ENCODE data around the gene RAD50. TPM values are rescaled to one million over a fixed set of nuclear protein-coding genes. Genes with fewer than 3 reads are reported as not detected.
"Not testable (repeated sequence)": the region's sequence is repeated elsewhere in the genome, so short reads cannot be mapped to it uniquely, and the experiment has no call there.

The RAD50 gene
- total RNA-seq, 2 donors from 2014 or later, result 49.7 to 50.7 TPM

GRCh38 chr5:132690156-132690555 is 133.4 kb downstream of the RAD50 start:
- Histone ChIP-seq H3K4me1 (ENCODE audit: control insufficient read depth, insufficient read depth, low read length) (no peaks in the 10 kb centered on the region), H3K9me3 (ENCODE audit: control insufficient read depth, low read length) (no peaks in the 10 kb centered on the region), H3K27ac (ENCODE audit: low read depth, low read length) (no peak overlapping the region), H3K4me3 (ENCODE audit: low read length) (no peak overlapping the region), H3K27me3 (ENCODE audit: control insufficient read depth, insufficient read depth, low read length, poor library complexity, severe bottlenecking) (no peaks in the 10 kb centered on the region), H3K36me3 (ENCODE audit: control insufficient read depth, insufficient read depth, low read length) (no peaks in the 10 kb centered on the region), H3K9ac (ENCODE audit: extremely low read depth, low read length, poor library complexity, severe bottlenecking) (no peak overlapping the region)
- WGBS, 2 experiments (ENCODE audit: insufficient coverage in 1 of 2, insufficient read length in 1 of 2), result 98 to 100% methylated on average over 1 to 3 of the region's 3 CpGs
- peaks cover 8% of the 10 kb centered on the region for H3K36me3 Mint-ChIP-seq (ENCODE audit: low read depth)
- no peak overlapping the region for H3K27ac Mint-ChIP-seq
- H3K4me1 Mint-ChIP-seq, result no peaks in the 10 kb centered on the region
- no peaks in the 10 kb centered on the region for H3K27me3 Mint-ChIP-seq (ENCODE audit: insufficient read depth)
- TF ChIP-seq, protein P1, sequence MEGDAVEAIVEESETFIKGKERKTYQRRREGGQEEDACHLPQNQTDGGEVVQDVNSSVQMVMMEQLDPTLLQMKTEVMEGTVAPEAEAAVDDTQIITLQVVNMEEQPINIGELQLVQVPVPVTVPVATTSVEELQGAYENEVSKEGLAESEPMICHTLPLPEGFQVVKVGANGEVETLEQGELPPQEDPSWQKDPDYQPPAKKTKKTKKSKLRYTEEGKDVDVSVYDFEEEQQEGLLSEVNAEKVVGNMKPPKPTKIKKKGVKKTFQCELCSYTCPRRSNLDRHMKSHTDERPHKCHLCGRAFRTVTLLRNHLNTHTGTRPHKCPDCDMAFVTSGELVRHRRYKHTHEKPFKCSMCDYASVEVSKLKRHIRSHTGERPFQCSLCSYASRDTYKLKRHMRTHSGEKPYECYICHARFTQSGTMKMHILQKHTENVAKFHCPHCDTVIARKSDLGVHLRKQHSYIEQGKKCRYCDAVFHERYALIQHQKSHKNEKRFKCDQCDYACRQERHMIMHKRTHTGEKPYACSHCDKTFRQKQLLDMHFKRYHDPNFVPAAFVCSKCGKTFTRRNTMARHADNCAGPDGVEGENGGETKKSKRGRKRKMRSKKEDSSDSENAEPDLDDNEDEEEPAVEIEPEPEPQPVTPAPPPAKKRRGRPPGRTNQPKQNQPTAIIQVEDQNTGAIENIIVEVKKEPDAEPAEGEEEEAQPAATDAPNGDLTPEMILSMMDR (conservative IDR thresholded peaks at IDR 0.05), result no peak
- no peaks in the 10 kb centered on the region for H3K9me3 Mint-ChIP-seq
- DNase-seq, result no peak
- no peak overlapping the region for H3K4me3 Mint-ChIP-seq

GRCh38 chr5:132691755-132692631 is 135.2 kb downstream of the RAD50 start:
- not testable (repeated sequence) for H3K9me3 ChIP-seq (ENCODE audit: control insufficient read depth, low read length); DNase-seq; H3K4me1 Mint-ChIP-seq; H3K4me3 Mint-ChIP-seq; H3K36me3 ChIP-seq (ENCODE audit: control insufficient read depth, insufficient read depth, low read length); H3K36me3 Mint-ChIP-seq (ENCODE audit: low read depth); H3K4me1 ChIP-seq (ENCODE audit: control insufficient read depth, insufficient read depth, low read length); H3K9me3 Mint-ChIP-seq; H3K4me3 ChIP-seq (ENCODE audit: low read length); H3K9ac ChIP-seq (ENCODE audit: extremely low read depth, low read length, poor library complexity, severe bottlenecking); H3K27me3 ChIP-seq (ENCODE audit: control insufficient read depth, insufficient read depth, low read length, poor library complexity, severe bottlenecking); H3K27ac ChIP-seq (ENCODE audit: low read depth, low read length); H3K27ac Mint-ChIP-seq; H3K27me3 Mint-ChIP-seq (ENCODE audit: insufficient read depth)
- 96 to 98% methylated on average over 4 of the region's 5 CpGs for WGBS, 2 experiments (ENCODE audit: insufficient coverage in 1 of 2, insufficient read length in 1 of 2)

DNA sequence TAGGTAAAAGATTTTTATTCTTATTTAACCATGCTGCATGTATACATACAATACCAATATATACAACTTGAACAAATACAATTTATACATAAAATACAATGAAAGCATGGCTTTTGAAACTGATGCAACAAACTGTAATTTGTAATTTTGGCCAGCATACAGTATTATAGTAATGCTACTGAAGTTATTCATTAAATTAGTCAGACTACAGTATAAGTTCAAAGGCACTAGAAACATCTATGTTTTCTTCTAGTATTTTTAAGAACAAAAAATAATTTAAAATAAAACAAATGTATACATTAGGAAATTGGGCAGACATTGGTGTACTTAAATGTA is 135.8 kb downstream of the RAD50 start:
- Mint-ChIP-seq H3K27ac (no peak overlapping the region), H3K36me3 (ENCODE audit: low read depth) (peaks cover 12% of the 10 kb centered on the region), H3K9me3 (no peaks in the 10 kb centered on the region), H3K27me3 (ENCODE audit: insufficient read depth) (no peaks in the 10 kb centered on the region), H3K4me1 (no peaks in the 10 kb centered on the region), H3K4me3 (no peak overlapping the region)
- no peak for DNase-seq
- TF ChIP-seq, protein P1 (conservative IDR thresholded peaks at IDR 0.05), result no peak
- Histone ChIP-seq H3K4me3 (ENCODE audit: low read length) (no peak overlapping the region), H3K36me3 (ENCODE audit: control insufficient read depth, insufficient read depth, low read length) (peaks cover 4% of the 10 kb centered on the region), H3K9ac (ENCODE audit: extremely low read depth, low read length, poor library complexity, severe bottlenecking) (no peak overlapping the region), H3K27ac (ENCODE audit: low read depth, low read length) (no peak overlapping the region), H3K4me1 (ENCODE audit: control insufficient read depth, insufficient read depth, low read length) (no peaks in the 10 kb centered on the region), H3K9me3 (ENCODE audit: control insufficient read depth, low read length) (no peaks in the 10 kb centered on the region), H3K27me3 (ENCODE audit: control insufficient read depth, insufficient read depth, low read length, poor library complexity, severe bottlenecking) (no peaks in the 10 kb centered on the region)

Other genes starting within 250 kb of the RAD50 start
- gene SLC22A5, start 187.3 kb upstream of the RAD50 start, total RNA-seq, result 1 to 10 TPM; 4.9 to 8.2 TPM
- 1 to 10 TPM; 5.6 to 7.3 TPM for gene IRF1, start 66.2 kb upstream of the RAD50 start, total RNA-seq
- gene IL5, start 13.5 kb upstream of the RAD50 start, total RNA-seq, result not detected
- gene IL13, start 101.2 kb downstream of the RAD50 start, total RNA-seq, result not detected
- not detected for gene IL4, start 117.0 kb downstream of the RAD50 start, total RNA-seq
- 10 to 100 TPM; 19.6 to 25.2 TPM for gene KIF3A, start 180.6 kb downstream of the RAD50 start, total RNA-seq
- gene CCNI2, start 190.4 kb downstream of the RAD50 start, total RNA-seq, result 1 to 10 TPM; 1.2 to 1.3 TPM
- gene SEPTIN8, start 220.3 kb downstream of the RAD50 start, total RNA-seq, result 10 to 100 TPM; 49.0 to 56.7 TPM